Measurements from ENCODE around the gene POLD1.
"Not testable (repeated sequence)": the region's sequence is repeated elsewhere in the genome, so short reads cannot be mapped to it uniquely, and the experiment has no call there.

The POLD1 gene

GRCh38 chr19:50390952-50391351 is 6.8 kb downstream of the POLD1 start:
- not testable (repeated sequence) for DNase-seq (ENCODE audit: low read depth)

GRCh38 chr19:50392759-50393158 is 8.6 kb downstream of the POLD1 start:
- DNase-seq (ENCODE audit: low read depth): no peak

GRCh38 chr19:50393589-50393988 is 9.4 kb downstream of the POLD1 start:
- DNase-seq (ENCODE audit: low read depth): no peak

- no peak for DNase-seq (ENCODE audit: low read depth)
These were observed 9.9 kb downstream of the POLD1 start for GRCh38 chr19:50394017-50394416.

- no peak for DNase-seq (ENCODE audit: low read depth)
These were observed 14.7 kb downstream of the POLD1 start for GRCh38 chr19:50398675-50399367.

GRCh38 chr19:50399368-50399745 is 15.2 kb downstream of the POLD1 start:
- no peak for DNase-seq (ENCODE audit: low read depth)

- DNase-seq (ENCODE audit: low read depth): no peak
These were observed 17.7 kb downstream of the POLD1 start for GRCh38 chr19:50401605-50402450.

- DNase-seq (ENCODE audit: low read depth): no peak
These were observed 18.6 kb downstream of the POLD1 start for GRCh38 chr19:50402544-50403301.

- no peak for DNase-seq (ENCODE audit: low read depth)
These were observed 22.1 kb downstream of the POLD1 start for GRCh38 chr19:50406156-50406820.

- DNase-seq (ENCODE audit: low read depth): no peak
These were observed 22.7 kb downstream of the POLD1 start for GRCh38 chr19:50406829-50407228.

- no peak for DNase-seq (ENCODE audit: low read depth)
These were observed 25.2 kb downstream of the POLD1 start for GRCh38 chr19:50409347-50409746.

- DNase-seq (ENCODE audit: low read depth): no peak
These were observed 26.0 kb downstream of the POLD1 start for GRCh38 chr19:50410109-50410508.

DNA sequence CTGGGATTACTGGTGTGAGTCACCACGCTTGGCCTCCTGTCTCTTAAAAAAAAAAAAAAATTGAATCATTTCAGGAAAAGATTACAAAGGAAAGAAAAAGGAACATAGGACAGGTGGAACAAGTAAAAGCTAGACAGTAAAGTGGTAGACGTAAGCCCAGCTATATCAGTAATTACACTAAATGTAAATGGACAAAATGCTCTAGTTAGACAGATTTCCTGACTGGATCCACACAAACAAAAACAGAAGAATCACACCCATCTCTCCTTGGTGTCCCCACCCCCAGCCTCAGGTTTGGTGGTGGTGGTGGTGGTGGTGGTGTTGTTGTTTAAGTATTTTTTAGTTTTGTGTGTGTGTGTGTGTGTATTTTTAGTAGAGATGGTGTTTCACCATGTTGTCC is 28.3 kb downstream of the POLD1 start:
- DNase-seq (ENCODE audit: low read depth): no peak

DNA sequence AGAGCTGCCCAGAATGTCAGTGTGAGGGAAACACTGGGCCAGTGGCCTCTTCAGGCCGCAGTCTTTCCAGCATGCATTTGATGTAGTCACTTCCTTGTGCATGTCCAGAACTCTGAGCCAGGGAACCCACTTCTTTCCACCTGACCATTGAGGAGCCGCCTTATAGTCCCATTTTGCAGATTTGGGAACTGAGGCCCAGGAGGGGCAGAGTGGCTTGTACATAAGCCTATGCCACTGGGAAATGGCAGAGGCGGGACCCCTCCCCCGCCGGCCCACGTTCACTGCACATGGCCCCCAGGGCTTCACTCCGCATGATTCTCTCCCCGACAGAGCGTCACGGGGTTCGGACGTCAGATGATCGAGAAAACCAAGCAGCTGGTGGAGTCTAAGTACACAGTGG is 28.9 kb downstream of the POLD1 start:
- DNase-seq (ENCODE audit: low read depth): no peak

DNA sequence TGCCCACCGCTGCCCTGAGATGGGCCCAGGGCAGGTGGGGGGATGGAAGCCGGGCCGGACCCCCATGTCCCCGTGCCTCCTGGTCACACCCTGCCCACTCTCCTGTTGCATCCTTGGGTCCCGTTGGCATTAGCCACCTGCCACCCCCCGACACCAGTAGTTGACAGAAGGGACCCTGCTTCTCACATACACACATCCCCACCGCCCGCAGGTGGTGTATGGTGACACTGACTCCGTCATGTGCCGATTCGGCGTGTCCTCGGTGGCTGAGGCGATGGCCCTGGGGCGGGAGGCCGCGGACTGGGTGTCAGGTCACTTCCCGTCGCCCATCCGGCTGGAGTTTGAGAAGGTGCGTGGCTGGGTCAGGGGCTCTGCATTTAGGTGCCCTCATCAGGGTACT is 29.4 kb downstream of the POLD1 start:
- DNase-seq (ENCODE audit: low read depth): no peak

GRCh38 chr19:50414864-50415660 is 30.9 kb downstream of the POLD1 start:
- peak; percentile 77 for DNase-seq (ENCODE audit: low read depth)

GRCh38 chr19:50415661-50416033 is 31.5 kb downstream of the POLD1 start:
- peak; percentile 71 for DNase-seq (ENCODE audit: low read depth)

GRCh38 chr19:50416034-50416977 is 32.2 kb downstream of the POLD1 start:
- no peak for DNase-seq (ENCODE audit: low read depth)

- no peak for DNase-seq (ENCODE audit: low read depth)
These were observed 33.2 kb downstream of the POLD1 start for GRCh38 chr19:50417111-50418081.

Data from CMK (cell line).